ENCODE measurements around the gene GPR55. TPM values are rescaled to one million over a fixed set of nuclear protein-coding genes. Genes with fewer than 3 reads are reported as not detected.
"Not testable (repeated sequence)": the region's sequence is repeated elsewhere in the genome, so short reads cannot be mapped to it uniquely, and the experiment has no call there.

The GPR55 gene, protein sequence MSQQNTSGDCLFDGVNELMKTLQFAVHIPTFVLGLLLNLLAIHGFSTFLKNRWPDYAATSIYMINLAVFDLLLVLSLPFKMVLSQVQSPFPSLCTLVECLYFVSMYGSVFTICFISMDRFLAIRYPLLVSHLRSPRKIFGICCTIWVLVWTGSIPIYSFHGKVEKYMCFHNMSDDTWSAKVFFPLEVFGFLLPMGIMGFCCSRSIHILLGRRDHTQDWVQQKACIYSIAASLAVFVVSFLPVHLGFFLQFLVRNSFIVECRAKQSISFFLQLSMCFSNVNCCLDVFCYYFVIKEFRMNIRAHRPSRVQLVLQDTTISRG
- total RNA-seq, result 0.23 and 0.38 TPM in 2 replicates

GRCh38 chr2:230924470-230925341, at the start of gene GPR55:
TSS of gene GPR55 (minus strand) at chr2:230925242. CDS start at chr2:230910962, 14,280 bp downstream.
- H3K27ac Mint-ChIP-seq, result peak within 1 kb of the TSS; percentile 82
- peak; percentile 76 for DNase-seq
- peak within 1 kb of the TSS; percentile 66 for H3K4me3 Mint-ChIP-seq
- peaks cover 42% of the 10 kb centered on the region for H3K4me1 Mint-ChIP-seq
- no peaks in the 10 kb centered on the region for H3K36me3 Mint-ChIP-seq (ENCODE audit: low read depth)
- peaks cover 24% of the 10 kb centered on the region for H3K27me3 Mint-ChIP-seq
- intact Hi-C loops (cut with micrococcal nuclease), result loop anchor here (1.0 kb wide), 2 partner anchors 19 to 60 kb away; no protein-coding TSS in a partner anchor
- no peaks in the 10 kb centered on the region for H3K9me3 Mint-ChIP-seq

GRCh38 chr2:230974096-230974913, 49.3 kb upstream of the GPR55 start:
- Mint-ChIP-seq H3K4me1 (peaks cover 33% of the 10 kb centered on the region), H3K9me3 (peaks cover 4% of the 10 kb centered on the region), H3K36me3 (ENCODE audit: low read depth) (peaks cover 1% of the 10 kb centered on the region), H3K27ac (peak overlapping the region; percentile 61), H3K4me3 (peak overlapping the region; percentile 24), H3K27me3 (peaks cover 28% of the 10 kb centered on the region)
- DNase-seq, result peak; percentile 86
- intact Hi-C loops (cut with micrococcal nuclease), result loop anchor here (1.0 kb wide), 4 partner anchors 10 to 69 kb away; no protein-coding TSS in a partner anchor

GRCh38 chr2:230972046-230972445, 47.0 kb upstream of the GPR55 start:
- intact Hi-C loops (cut with micrococcal nuclease), result no loop called here
- peaks cover 26% of the 10 kb centered on the region for H3K27me3 Mint-ChIP-seq
- peaks cover 1% of the 10 kb centered on the region for H3K36me3 Mint-ChIP-seq (ENCODE audit: low read depth)
- no peak for DNase-seq
- peaks cover 4% of the 10 kb centered on the region for H3K9me3 Mint-ChIP-seq
- no peak overlapping the region for H3K27ac Mint-ChIP-seq
- H3K4me3 Mint-ChIP-seq, result no peak overlapping the region
- peaks cover 41% of the 10 kb centered on the region for H3K4me1 Mint-ChIP-seq

- DNase-seq, result no peak
- Mint-ChIP-seq H3K9me3 (peaks cover 4% of the 10 kb centered on the region), H3K27me3 (peaks cover 23% of the 10 kb centered on the region), H3K4me1 (peaks cover 29% of the 10 kb centered on the region), H3K36me3 (ENCODE audit: low read depth) (peaks cover 1% of the 10 kb centered on the region), H3K27ac (no peak overlapping the region), H3K4me3 (no peak overlapping the region)
- intact Hi-C loops (cut with micrococcal nuclease), result no loop called here
These were observed 44.6 kb upstream of the GPR55 start for GRCh38 chr2:230969659-230970015.

GRCh38 chr2:230968921-230969658, 44.0 kb upstream of the GPR55 start:
- Mint-ChIP-seq H3K4me3 (no peak overlapping the region), H3K36me3 (ENCODE audit: low read depth) (peaks cover 1% of the 10 kb centered on the region), H3K9me3 (peaks cover 4% of the 10 kb centered on the region), H3K4me1 (peaks cover 23% of the 10 kb centered on the region), H3K27ac (no peak overlapping the region), H3K27me3 (peaks cover 21% of the 10 kb centered on the region)
- intact Hi-C loops (cut with micrococcal nuclease), result no loop called here
- DNase-seq, result no peak

- H3K4me3 Mint-ChIP-seq; H3K27ac Mint-ChIP-seq; H3K9me3 Mint-ChIP-seq; DNase-seq; H3K36me3 Mint-ChIP-seq (ENCODE audit: low read depth); intact Hi-C loops (cut with micrococcal nuclease): not testable (repeated sequence)
- Mint-ChIP-seq H3K4me1 (peaks cover 16% of the 10 kb centered on the region), H3K27me3 (peaks cover 19% of the 10 kb centered on the region)
These were observed 43.3 kb upstream of the GPR55 start for GRCh38 chr2:230968314-230968713.

- Mint-ChIP-seq H3K9me3 (peaks cover 8% of the 10 kb centered on the region), H3K27ac (no peak overlapping the region), H3K36me3 (ENCODE audit: low read depth) (no peaks in the 10 kb centered on the region), H3K4me3 (no peak overlapping the region), H3K4me1 (peaks cover 13% of the 10 kb centered on the region), H3K27me3 (peaks cover 27% of the 10 kb centered on the region)
- intact Hi-C loops (cut with micrococcal nuclease), result no loop called here
- no peak for DNase-seq
These were observed 42.1 kb upstream of the GPR55 start for GRCh38 chr2:230967113-230967512.

DNA sequence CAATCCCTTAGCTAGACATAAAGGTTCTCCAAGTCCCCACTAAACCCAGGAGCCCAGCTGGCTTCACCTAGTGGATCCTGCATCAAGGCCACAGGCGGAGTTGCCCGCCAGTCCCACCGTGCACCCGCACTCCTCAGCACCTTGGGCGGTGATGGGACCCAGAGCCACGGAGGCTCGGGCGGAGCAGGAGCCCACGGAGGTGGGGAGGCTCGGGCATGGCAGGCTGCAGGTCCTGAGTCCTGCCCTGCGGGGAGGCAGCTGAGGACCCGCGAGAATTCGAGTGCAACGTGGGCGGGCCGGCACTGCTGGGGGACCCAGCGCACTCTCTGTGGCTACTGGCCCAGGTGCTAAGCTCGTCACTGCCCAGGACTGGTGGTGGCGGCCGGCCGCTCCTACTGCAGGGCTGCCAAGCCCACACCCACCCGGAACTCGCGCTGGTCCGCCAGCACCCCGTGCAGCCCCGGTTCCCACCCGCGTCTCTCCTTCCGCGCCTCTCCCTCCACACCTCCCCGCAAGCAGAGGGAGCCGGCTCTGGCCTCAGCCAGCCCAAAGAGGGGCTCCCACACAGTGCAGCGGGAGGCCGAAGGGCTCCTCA, 39.2 kb upstream of the GPR55 start:
- intact Hi-C loops (cut with micrococcal nuclease), result no loop called here
- Mint-ChIP-seq H3K27ac (no peak overlapping the region), H3K4me3 (no peak overlapping the region), H3K36me3 (ENCODE audit: low read depth) (no peaks in the 10 kb centered on the region), H3K27me3 (peaks cover 48% of the 10 kb centered on the region), H3K4me1 (peaks cover 7% of the 10 kb centered on the region), H3K9me3 (peaks cover 8% of the 10 kb centered on the region)
- DNase-seq, result no peak

- Mint-ChIP-seq H3K9me3 (peaks cover 8% of the 10 kb centered on the region), H3K4me1 (peaks cover 17% of the 10 kb centered on the region), H3K27me3 (peaks cover 64% of the 10 kb centered on the region), H3K27ac (no peak overlapping the region), H3K36me3 (ENCODE audit: low read depth) (no peaks in the 10 kb centered on the region), H3K4me3 (no peak overlapping the region)
- DNase-seq, result no peak
- intact Hi-C loops (cut with micrococcal nuclease), result no loop called here
These were observed 36.0 kb upstream of the GPR55 start for GRCh38 chr2:230961091-230961491.

- DNase-seq, result no peak
- Mint-ChIP-seq H3K36me3 (ENCODE audit: low read depth) (no peaks in the 10 kb centered on the region), H3K27ac (no peak overlapping the region), H3K9me3 (peaks cover 8% of the 10 kb centered on the region), H3K4me1 (peaks cover 21% of the 10 kb centered on the region), H3K27me3 (peaks cover 66% of the 10 kb centered on the region), H3K4me3 (no peak overlapping the region)
- intact Hi-C loops (cut with micrococcal nuclease), result no loop called here
These were observed 35.0 kb upstream of the GPR55 start for GRCh38 chr2:230960026-230960425.

GRCh38 chr2:230958820-230959756, 34.0 kb upstream of the GPR55 start:
- Mint-ChIP-seq H3K36me3 (ENCODE audit: low read depth) (no peaks in the 10 kb centered on the region), H3K4me3 (no peak overlapping the region), H3K27me3 (peaks cover 76% of the 10 kb centered on the region), H3K9me3 (peaks cover 8% of the 10 kb centered on the region), H3K4me1 (peaks cover 22% of the 10 kb centered on the region), H3K27ac (no peak overlapping the region)
- DNase-seq, result no peak
- intact Hi-C loops (cut with micrococcal nuclease), result loop anchor here (1.0 to 2.0 kb wide), 2 partner anchors 14 to 15 kb away; no protein-coding TSS in a partner anchor
